K562 (cell line): ENCODE measurements around the gene ZNF862. TPM values are rescaled to one million over a fixed set of nuclear protein-coding genes. Genes with fewer than 3 reads are reported as not detected.

Experiments used
- BHLHE40 ChIP-seq: IDR thresholded peaks from 2 replicates; pipeline ENCODE4 v1.6.1; 2011; ENCODE audit warnings: low read length, improper control_type of control experiment
- CCNT2 ChIP-seq: IDR thresholded peaks from 2 replicates; pipeline ENCODE4 v1.6.1; 2011; ENCODE audit warnings: borderline replicate concordance, low read depth, mild to moderate bottlenecking, moderate library complexity, mixed read lengths, low read length; ENCODE audit not compliant: insufficient read length; ENCODE audit errors: extremely low read depth
- ERF ChIP-seq: fragments of 450-650 bp; formaldehyde crosslinking; IDR thresholded peaks from 2 replicates; pipeline ENCODE4 v1.4.0; 2020; ENCODE audit warnings: mild to moderate bottlenecking, mixed read lengths
- ETV1 ChIP-seq: fragments of 450-650 bp; conservative IDR thresholded peaks from 2 replicates; pipeline ENCODE4 v1.6.1; 2016; ENCODE audit warnings: missing genetic modification characterization, control low read depth, low read depth, missing compliant biosample characterization
- GABPA ChIP-seq: fragments of 200-800 bp; sonication (Bioruptor generic); conservative IDR thresholded peaks from 2 replicates; pipeline ENCODE4 v1.6.1; 2016; ENCODE audit warnings: low read depth, missing genetic modification characterization, missing compliant biosample characterization
- GTF2A2 ChIP-seq: IDR thresholded peaks from 2 replicates; pipeline ENCODE4 v1.6.1; 2016; ENCODE audit warnings: mild to moderate bottlenecking, missing genetic modification characterization, missing compliant biosample characterization
- MTF1 ChIP-seq: fragments of 250-450 bp; sonication (Bioruptor Pico); IDR thresholded peaks from 2 replicates; pipeline ENCODE4 v1.9.0; 2021; ENCODE audit warnings: moderate library complexity, mild to moderate bottlenecking, inconsistent platforms, borderline replicate concordance
- SMAD1 ChIP-seq: fragments of 150-350 bp; IDR thresholded peaks from 2 replicates; pipeline ENCODE4 v1.6.1; 2014; ENCODE audit warnings: low read length, low read depth; ENCODE audit not compliant: partially characterized antibody
- SOX6 ChIP-seq: fragments of 450-650 bp; IDR thresholded peaks from 2 replicates; pipeline ENCODE4 v1.6.1; 2014; ENCODE audit warnings: mild to moderate bottlenecking
- SUPT5H ChIP-seq: fragments of 450-650 bp; IDR thresholded peaks from 2 replicates; pipeline ENCODE4 v1.6.1; 2016
- TGIF2 ChIP-seq: sonication (generic); formaldehyde crosslinking; IDR thresholded peaks from 2 replicates; pipeline ENCODE4 v1.8.1; 2022; ENCODE audit warnings: mild to moderate bottlenecking, missing genetic modification reagents, moderate library complexity
- ZNF184 ChIP-seq: sonication (generic); formaldehyde crosslinking; IDR thresholded peaks from 2 replicates; pipeline ENCODE4 v1.5.0; 2020; ENCODE audit warnings: missing genetic modification reagents
- ZZZ3 ChIP-seq: fragments of 450-650 bp; IDR thresholded peaks from 2 replicates; pipeline ENCODE4 v1.6.1; 2016; ENCODE audit warnings: antibody characterized with exemption, mild to moderate bottlenecking, moderate library complexity
- polyA plus RNA-seq, 8 experiments: library from polyadenylated mRNA; depleted of rRNA in 4 of 8; stranded (reverse) in 5 of 8; unstranded in 3 of 8; fragments of >200 nt; fragmentation: Nextera tagmentation in 2 of 8; fragmentation: Illumina TruSeq in 1 of 8; extraction: Ambion mirVana in 2 of 8; extraction: Trizol in 1 of 8; gene quantifications; 2 replicates each; pipeline versions ENCODE4 v1.2.1 to v1.2.3, GENCODE V29; 2011 to 2014; ENCODE audit warnings: inconsistent platforms in 1 of 8, missing spikeins in 1 of 8
- total RNA-seq, 7 experiments: library from RNA; depleted of rRNA in 6 of 7; stranded (reverse); fragments of >200 nt in 6 of 7; fragmentation: Illumina TruSeq in 2 of 7; extraction: Trizol in 2 of 7; gene quantifications; 2 replicates each; pipeline versions ENCODE4 v1.2.1 to v1.2.3, GENCODE V29; 2011 to 2021; ENCODE audit warnings: low replicate concordance in 1 of 7
- TF ChIP-seq, protein P1 (sequence below): fragments of 250-450 bp; sonication (Bioruptor Pico); IDR thresholded peaks from 2 replicates; pipeline ENCODE4 v1.8.0; 2021; ENCODE audit warnings: mild to moderate bottlenecking, moderate library complexity
- TF ChIP-seq, protein P2 (sequence below): sonication (generic); formaldehyde crosslinking; IDR thresholded peaks from 2 replicates; pipeline ENCODE4 v1.8.0; 2022; ENCODE audit warnings: missing genetic modification reagents, mild to moderate bottlenecking, moderate library complexity, borderline replicate concordance
- TF ChIP-seq, protein P3 (sequence below), 2 experiments: fragments of 450-650 bp in 1 of 2; IDR thresholded peaks; 2 replicates each; pipeline ENCODE4 v1.6.1; 2011 to 2017; ENCODE audit warnings: low read depth in 2 of 2, antibody characterized with exemption in 1 of 2, borderline replicate concordance in 1 of 2, low read length in 1 of 2, mild to moderate bottlenecking in 1 of 2, mixed read lengths in 1 of 2; ENCODE audit not compliant: control insufficient read depth in 1 of 2
- TF ChIP-seq, protein P4 (sequence below): sonication (generic); formaldehyde crosslinking; IDR thresholded peaks from 2 replicates; pipeline ENCODE4 v1.8.0; 2023; ENCODE audit warnings: mild to moderate bottlenecking, missing genetic modification reagents
- TF ChIP-seq, protein P5 (sequence below): IDR thresholded peaks from 2 replicates; pipeline ENCODE4 v1.6.1; 2011; ENCODE audit warnings: borderline replicate concordance, low read depth, mild to moderate bottlenecking, moderate library complexity, low read length; ENCODE audit not compliant: insufficient read depth, poor library complexity, severe bottlenecking

Gene ZNF862
- total and polyA plus RNA-seq, 9 of the 15 experiments (the other 6 are each of a cell fraction or from before 2014, with no cell fraction given) = 1.1 to 3.9 (median 2.6) TPM

DNA sequence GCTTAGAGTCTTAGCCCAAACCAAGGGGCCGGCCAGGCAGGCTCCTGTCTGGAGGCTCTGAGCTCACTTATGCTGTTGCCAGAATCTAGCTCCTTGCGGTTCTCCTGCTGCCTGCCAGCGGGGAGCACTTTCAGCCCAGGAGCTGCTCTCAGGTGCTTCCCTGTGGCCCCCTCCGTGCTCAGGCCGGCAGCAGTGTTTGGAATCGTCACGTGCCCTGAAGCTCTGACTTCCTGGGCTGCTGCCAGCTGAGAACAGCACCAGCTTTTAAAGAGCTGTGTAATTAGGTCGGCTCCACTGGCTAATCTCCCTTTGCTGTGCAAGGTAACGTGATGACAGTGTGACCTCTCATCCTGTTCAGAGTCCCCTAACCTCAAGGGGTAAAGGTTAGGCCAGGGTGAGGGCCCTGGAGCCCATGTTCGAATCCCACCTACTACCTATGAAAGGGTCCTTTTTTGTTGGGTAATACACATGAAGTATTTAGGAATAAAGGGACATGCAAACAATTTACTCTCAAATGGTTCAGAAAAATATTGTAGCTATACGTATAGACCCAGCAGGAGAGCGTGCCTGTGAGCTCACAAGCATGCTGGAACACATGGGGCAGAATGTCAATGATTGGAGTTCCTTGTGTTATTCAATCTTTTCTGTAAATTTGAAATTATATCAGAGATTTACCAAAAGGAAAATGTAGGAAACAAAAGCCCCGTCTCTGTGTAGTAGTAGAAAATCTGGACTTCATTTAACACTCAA, 16.6 kb downstream of the ZNF862 start (continued):
- TF ChIP-seq, protein P1, sequence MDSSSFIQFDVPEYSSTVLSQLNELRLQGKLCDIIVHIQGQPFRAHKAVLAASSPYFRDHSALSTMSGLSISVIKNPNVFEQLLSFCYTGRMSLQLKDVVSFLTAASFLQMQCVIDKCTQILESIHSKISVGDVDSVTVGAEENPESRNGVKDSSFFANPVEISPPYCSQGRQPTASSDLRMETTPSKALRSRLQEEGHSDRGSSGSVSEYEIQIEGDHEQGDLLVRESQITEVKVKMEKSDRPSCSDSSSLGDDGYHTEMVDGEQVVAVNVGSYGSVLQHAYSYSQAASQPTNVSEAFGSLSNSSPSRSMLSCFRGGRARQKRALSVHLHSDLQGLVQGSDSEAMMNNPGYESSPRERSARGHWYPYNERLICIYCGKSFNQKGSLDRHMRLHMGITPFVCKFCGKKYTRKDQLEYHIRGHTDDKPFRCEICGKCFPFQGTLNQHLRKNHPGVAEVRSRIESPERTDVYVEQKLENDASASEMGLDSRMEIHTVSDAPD (CRISPR knock-in tag) = no peak
- TF ChIP-seq, protein P2, sequence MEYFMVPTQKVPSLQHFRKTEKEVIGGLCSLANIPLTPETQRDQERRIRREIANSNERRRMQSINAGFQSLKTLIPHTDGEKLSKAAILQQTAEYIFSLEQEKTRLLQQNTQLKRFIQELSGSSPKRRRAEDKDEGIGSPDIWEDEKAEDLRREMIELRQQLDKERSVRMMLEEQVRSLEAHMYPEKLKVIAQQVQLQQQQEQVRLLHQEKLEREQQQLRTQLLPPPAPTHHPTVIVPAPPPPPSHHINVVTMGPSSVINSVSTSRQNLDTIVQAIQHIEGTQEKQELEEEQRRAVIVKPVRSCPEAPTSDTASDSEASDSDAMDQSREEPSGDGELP (CRISPR knock-in tag) = peak; percentile 71
- TF ChIP-seq ETV1 (tag) (peak; percentile 50), SOX6 (0 out of 2 replicates have a peak, but pooled peaks have one; percentile 13), SMAD1 (no peak), BHLHE40 (peak; percentile 94), TGIF2 (CRISPR knock-in tag) (no peak), GTF2A2 (tag) (no peak), GABPA (tag) (no peak), ZNF184 (CRISPR knock-in tag) (no peak), ERF (CRISPR knock-in tag) (no peak), MTF1 (CRISPR knock-in tag) (no peak), CCNT2 (no peak), ZZZ3 (no peak), SUPT5H (no peak)
- TF ChIP-seq, protein P3, sequence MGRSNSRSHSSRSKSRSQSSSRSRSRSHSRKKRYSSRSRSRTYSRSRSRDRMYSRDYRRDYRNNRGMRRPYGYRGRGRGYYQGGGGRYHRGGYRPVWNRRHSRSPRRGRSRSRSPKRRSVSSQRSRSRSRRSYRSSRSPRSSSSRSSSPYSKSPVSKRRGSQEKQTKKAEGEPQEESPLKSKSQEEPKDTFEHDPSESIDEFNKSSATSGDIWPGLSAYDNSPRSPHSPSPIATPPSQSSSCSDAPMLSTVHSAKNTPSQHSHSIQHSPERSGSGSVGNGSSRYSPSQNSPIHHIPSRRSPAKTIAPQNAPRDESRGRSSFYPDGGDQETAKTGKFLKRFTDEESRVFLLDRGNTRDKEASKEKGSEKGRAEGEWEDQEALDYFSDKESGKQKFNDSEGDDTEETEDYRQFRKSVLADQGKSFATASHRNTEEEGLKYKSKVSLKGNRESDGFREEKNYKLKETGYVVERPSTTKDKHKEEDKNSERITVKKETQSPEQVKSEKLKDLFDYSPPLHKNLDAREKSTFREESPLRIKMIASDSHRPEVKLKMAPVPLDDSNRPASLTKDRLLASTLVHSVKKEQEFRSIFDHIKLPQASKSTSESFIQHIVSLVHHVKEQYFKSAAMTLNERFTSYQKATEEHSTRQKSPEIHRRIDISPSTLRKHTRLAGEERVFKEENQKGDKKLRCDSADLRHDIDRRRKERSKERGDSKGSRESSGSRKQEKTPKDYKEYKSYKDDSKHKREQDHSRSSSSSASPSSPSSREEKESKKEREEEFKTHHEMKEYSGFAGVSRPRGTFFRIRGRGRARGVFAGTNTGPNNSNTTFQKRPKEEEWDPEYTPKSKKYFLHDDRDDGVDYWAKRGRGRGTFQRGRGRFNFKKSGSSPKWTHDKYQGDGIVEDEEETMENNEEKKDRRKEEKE (IDR thresholded peaks at IDR 0.05; ENCODE audit: borderline replicate concordance in 1 of 2, control insufficient read depth in 1 of 2, low read depth in 2 of 2, low read length in 1 of 2) = no peak
- TF ChIP-seq, protein P4, sequence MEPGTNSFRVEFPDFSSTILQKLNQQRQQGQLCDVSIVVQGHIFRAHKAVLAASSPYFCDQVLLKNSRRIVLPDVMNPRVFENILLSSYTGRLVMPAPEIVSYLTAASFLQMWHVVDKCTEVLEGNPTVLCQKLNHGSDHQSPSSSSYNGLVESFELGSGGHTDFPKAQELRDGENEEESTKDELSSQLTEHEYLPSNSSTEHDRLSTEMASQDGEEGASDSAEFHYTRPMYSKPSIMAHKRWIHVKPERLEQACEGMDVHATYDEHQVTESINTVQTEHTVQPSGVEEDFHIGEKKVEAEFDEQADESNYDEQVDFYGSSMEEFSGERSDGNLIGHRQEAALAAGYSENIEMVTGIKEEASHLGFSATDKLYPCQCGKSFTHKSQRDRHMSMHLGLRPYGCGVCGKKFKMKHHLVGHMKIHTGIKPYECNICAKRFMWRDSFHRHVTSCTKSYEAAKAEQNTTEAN (CRISPR knock-in tag) = no peak
- TF ChIP-seq, protein P5, sequence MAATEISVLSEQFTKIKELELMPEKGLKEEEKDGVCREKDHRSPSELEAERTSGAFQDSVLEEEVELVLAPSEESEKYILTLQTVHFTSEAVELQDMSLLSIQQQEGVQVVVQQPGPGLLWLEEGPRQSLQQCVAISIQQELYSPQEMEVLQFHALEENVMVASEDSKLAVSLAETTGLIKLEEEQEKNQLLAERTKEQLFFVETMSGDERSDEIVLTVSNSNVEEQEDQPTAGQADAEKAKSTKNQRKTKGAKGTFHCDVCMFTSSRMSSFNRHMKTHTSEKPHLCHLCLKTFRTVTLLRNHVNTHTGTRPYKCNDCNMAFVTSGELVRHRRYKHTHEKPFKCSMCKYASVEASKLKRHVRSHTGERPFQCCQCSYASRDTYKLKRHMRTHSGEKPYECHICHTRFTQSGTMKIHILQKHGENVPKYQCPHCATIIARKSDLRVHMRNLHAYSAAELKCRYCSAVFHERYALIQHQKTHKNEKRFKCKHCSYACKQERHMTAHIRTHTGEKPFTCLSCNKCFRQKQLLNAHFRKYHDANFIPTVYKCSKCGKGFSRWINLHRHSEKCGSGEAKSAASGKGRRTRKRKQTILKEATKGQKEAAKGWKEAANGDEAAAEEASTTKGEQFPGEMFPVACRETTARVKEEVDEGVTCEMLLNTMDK = no peak
